Umbilical cord (tissue), 2 donors: Measurements from ENCODE around the gene BBS10. TPM values are rescaled to one million over a fixed set of nuclear protein-coding genes. Genes with fewer than 3 reads are reported as not detected.
"Not testable (repeated sequence)": the region's sequence is repeated elsewhere in the genome, so short reads cannot be mapped to it uniquely, and the experiment has no call there.

Experiments
- DNase-seq: peaks from one replicate; pipeline ENCODE4 v3.0.0-alpha.2; 2015; ENCODE audit warnings: low spot score
- total RNA-seq: library from RNA; depleted of rRNA; stranded (reverse); fragments of >200 nt; gene quantifications from one replicate; pipeline ENCODE4 v1.2.3, GENCODE V29; 2014; ENCODE audit warnings: low replicate concordance; ENCODE audit not compliant: insufficient read depth

Gene BBS10
- total RNA-seq, 1 donor from 2014 or later, result 31.8 TPM

- no peak for DNase-seq
These were observed 18.6 kb downstream of the BBS10 start for GRCh38 chr12:76329606-76330005.

DNA sequence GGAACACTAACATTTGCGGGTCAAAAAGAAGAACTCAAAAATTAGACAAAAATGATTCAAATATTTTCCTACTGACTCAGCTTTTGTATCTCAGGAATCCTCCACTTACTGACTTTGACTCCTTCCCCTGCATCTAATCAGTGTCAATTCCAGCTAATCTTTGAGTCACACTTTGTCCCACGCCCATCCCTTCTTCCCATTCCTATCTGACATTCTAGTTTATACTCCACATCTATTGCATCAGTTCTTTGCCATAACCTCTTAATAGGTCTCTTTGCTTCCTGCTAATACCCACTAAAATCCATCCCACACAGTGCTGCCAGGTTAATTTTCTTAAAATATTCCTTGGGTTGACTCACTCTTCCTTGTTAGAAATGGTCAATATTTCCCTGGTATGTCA lies 19.1 kb downstream of the BBS10 start:
- DNase-seq, result no peak

GRCh38 chr12:76319595-76320319 lies 28.5 kb downstream of the BBS10 start:
- not testable (repeated sequence) for DNase-seq

GRCh38 chr12:76318773-76319594 lies 29.2 kb downstream of the BBS10 start:
- DNase-seq, result no peak

DNA sequence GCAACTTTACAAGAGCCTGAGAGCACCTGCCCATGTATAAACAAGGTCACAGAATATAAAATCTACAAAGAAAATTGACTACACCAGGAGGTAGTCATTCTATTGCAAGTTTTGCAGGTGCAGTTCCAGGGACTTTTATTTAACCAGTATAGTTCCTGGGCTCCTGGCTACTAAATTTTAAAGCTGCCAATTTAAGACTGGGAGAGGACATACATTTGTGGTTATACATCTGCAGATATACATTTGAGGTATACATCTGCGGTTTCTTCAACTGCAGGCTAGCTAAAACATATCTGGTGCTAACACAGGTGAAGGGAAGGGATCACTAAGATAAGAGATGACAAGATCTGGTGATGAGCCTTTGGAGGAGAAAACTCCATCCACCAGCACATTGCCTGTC lies 30.2 kb downstream of the BBS10 start:
- DNase-seq, result no peak

GRCh38 chr12:76316468-76316867 lies 31.7 kb downstream of the BBS10 start:
- no peak for DNase-seq

GRCh38 chr12:76313299-76313698 lies 34.9 kb downstream of the BBS10 start:
- DNase-seq, result no peak

GRCh38 chr12:76312315-76312714 lies 35.9 kb downstream of the BBS10 start:
- no peak for DNase-seq

GRCh38 chr12:76311796-76312195 lies 36.4 kb downstream of the BBS10 start:
- DNase-seq, result no peak

DNA sequence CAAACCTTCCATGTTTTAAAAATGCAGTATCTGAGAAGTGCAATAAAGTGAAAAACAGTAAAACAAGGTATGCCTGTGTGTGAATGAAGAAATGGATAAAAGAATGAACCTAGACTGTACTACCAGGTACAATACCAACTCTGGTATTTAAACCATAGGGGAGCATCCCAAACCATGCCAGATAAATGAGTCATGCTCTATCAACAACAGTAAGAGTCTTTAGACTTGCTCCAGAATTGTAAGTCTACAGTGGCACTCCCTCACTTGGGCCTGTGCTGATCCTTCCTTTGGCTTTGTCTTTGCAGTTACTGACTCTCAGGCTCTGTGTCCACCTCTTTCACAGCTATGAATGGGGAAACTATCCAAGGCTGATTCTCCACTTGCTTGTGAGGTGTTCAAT lies 38.1 kb downstream of the BBS10 start:
- no peak for DNase-seq

DNA sequence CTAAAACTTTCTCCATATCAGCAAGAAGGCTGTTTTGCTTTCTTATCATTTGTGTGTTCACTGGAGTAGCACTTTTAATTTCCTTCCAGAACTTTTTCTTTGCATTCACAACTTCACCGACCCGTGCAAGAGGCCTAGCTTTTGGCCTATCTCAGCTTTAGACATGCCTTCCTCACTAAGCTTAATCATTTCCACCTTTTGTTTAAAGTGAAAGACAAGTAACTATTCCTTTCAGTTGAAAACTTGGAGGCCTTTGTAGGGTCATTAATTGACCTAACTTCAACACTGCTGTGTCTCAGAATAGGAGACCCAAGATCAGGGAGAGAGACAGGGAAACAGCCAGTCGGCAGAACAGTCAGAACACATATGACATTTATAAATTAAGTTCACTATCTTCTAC lies 39.3 kb downstream of the BBS10 start:
- no peak for DNase-seq

- no peak for DNase-seq
These were observed 41.1 kb downstream of the BBS10 start for GRCh38 chr12:76307083-76307482.

DNA sequence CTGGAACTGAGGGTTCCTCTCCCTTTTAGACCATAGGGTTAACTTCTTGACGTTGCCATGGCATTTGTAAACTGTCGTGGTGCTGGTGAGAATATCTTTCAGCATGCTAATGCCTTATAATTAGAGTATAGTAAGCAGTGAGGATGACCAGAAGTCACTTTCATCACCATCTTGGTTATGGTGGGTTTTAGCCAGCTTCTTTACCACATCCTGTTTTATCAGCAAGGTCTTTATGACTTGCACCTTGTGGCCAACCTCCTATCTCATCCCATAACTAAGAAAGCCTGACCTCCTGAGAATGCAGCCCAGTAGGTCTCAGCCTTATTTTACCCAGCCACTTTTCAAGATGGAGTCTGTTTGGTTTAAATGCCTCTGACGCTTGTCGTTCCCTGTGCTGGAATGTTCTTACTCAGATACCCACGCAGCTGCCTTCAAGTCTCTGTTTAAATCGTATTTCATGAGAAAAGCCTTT lies 44.2 kb downstream of the BBS10 start:
- DNase-seq, result no peak

DNA sequence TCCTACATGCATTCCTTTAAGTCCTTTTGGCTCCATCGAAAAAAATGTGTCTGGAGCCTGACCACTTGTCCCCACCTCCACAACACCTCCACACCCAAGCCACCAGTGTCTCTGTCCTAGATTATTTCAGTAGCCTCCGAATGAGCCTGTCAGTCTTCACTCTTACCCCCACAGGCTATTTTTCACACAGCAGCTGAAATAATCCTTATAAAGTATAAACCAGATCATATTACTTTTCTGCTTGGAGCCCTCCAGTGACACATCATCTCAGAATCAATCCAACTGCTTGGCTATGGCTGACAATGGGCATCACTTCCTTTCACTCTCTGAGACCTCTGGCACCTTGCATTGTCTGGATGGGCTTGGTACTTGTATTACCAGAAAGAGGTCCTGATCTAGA lies 44.9 kb downstream of the BBS10 start:
- DNase-seq, result no peak

- no peak for DNase-seq
These were observed 47.9 kb downstream of the BBS10 start for GRCh38 chr12:76300297-76300665.

- no peak for DNase-seq
These were observed 48.5 kb downstream of the BBS10 start for GRCh38 chr12:76299536-76300296.

Other genes with a start within 250 kb of the BBS10 start
- 63.8 TPM for gene OSBPL8, start 211.4 kb upstream of the BBS10 start, total RNA-seq